GM15510 (cell line): ENCODE results near the gene CHRNA4.

Experiments
- POLR2A ChIP-seq: IDR thresholded peaks from 3 replicates; pipeline ENCODE4 v1.6.1; 2011; ENCODE audit warnings: borderline replicate concordance; ENCODE audit not compliant: insufficient read length; ENCODE audit errors: extremely low read depth

CHRNA4 gene

DNA sequence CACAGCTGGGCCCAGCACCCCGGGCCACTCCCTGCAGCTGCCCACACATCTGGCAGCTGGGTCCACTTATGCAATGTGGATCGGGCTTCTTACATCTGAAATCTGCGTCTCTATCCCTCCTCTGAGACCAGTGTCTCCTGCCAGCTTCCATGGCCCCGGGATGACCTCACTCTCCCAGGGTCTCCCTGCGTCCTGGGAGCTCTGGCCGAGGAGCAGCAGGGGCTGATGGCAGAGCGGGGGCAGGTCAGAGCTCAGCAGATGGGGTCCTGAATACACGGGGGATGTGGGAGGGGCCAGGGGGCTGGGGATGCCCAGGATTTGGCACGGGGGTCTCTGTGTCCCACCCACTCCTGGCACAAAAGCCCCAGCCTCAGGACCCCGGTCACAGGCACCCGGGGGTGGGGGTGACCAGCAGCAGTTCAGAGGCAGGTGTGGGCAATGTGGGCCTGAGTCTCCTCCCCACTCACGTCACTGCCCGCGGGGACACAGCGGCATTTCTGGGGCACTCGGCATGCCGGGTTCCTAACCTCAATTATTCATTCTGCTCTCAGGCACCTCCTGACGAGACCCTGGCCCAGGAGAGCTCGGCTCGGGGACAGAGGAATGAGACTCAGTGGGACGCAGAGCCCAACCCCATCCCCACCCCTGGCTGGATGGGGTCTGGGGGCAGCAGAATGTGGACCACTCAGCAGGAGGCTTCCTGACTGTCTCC lies 16.4 kb downstream of the CHRNA4 start:
- TF ChIP-seq POLR2A: no peak

DNA sequence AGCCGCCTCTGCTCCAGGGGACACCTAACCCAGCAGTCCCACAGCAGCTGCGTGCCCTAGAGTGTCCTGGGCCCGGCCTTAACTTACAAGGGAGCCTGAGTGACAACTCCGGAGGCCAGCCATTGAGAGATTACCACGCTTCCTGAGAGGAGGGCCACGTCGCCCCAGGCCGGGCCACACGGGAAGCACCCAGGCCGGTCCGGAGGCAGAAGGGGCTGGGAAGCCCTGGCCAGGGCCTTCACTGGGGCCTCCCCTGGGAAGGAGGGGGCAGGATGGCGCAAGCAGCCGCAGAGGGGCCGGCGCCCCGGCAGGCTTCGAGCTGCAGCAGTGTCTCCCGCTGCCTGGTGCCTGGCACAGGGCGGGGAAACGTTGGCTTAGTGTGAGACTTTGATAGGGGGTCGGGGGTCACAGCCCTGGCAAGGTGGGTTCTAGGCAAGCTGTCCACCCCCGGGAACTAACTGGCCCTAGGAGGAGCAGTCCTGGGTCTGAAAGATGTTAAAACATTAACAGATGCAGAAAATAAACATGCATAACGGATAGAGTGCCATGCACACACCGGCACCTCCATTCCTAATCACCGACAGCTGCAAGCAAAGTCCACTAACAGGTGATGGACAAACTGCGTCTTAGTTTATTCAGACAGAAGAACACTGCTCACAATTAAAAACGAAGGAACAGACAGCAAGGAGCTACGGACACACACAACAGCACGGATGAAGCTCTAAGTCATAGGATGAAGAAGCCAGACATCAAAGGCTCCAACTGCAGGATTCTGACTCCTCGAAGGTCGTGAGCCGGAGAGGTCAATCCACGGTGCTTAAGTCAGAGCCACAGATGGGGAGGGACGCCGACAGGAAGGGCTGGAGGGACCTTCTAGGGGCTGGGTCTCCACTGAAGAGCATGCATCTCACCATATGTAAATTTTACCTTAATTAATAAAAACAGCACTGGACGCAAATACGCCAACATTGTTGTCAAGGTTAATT lies 17.4 kb downstream of the CHRNA4 start:
- TF ChIP-seq POLR2A: no peak

DNA sequence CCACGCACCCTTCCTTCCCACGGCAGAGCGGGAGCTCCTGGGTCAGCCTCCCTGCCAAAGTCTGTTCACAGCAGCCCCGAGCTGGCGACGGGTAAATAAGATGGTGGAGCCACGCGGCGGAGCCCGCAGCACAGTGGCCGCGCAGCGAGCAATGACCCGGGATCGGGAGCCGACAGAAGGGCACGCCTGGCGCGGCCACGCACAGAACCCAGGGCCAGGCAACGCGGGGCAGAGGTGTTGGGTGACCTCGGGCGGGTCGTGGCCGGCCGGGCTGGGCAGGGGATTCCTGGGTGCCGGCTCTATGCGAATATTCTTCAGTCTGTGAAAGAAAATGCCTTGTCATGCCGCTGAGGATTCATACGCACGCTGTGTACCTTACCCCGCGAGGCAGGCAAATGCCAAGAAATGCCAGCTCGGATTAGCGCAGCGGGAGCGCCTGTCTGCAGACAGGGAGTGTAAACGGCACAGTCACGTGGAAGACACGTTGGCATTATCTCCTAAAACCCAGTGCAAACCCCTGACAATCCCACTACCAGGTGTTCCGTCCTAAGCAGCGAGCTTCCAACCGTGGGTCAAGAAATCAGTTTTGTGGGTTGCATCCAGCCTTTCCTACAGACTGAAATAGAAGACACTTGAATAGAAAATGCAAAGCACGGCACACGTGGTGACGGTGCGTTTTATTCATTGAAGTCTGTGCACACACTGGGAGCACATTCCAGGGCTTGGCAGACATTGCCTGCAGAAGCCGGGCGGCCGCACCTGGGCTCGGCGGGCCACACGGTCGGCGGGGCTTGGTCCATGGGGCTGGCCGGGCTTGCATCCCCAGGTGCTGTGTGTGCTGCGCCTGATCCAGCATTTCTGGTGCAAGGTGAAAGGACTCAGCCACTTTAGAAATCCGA lies 18.3 kb downstream of the CHRNA4 start:
- no peak for TF ChIP-seq POLR2A

DNA sequence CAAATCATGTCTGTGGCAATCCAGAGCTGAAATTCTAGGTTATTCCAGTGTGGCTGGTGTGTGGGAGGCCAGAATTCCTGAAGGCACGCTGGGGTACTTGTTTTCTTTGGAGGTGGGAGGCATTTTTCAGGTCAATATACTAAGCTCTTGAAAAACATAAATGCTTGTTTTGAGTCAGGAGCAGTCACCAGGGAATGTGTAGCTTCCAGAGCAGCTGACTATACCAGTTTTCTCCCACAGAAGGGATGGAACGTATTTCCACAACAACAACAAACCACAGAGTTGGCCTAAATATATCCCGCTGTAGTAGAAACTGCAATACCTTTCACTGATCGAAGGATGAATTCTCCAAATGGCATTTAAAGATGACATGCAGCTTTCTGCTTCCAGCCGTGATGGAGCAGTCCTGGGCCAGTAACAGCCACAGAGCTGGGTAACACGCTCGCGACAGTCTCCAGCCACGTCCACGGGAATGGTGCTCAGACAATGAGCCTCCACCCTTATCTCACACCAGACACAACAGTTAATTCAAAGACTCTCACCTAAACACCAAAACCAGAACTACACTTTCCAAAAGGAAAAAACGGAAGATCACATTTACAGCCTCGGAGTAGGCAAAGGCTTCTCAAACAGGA lies 23.2 kb downstream of the CHRNA4 start:
- no peak for TF ChIP-seq POLR2A

DNA sequence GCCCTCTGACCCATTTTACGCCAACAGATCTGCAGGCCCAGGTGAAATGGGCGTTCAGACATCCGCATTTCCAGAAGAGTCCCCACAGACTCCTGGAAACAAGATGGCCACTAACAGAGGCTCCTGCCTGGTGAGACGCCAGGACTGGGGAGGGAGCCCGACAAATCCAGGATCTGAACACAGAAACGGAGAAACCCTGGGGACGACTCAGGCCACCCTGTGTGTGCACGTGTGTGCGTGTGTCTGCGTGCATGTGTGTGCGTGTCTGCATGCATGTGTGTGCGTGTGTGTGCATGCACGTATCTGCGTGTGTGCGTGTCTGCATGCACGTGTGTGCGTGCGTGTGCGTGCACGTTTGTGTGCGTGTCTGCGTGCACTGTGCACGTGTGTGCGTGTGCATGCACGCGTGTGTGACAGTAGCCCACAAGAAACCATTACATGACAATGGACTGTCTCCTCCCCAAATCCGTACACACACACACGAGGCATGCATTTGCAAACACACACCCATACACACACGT lies 24.9 kb downstream of the CHRNA4 start:
- no peak for TF ChIP-seq POLR2A

DNA sequence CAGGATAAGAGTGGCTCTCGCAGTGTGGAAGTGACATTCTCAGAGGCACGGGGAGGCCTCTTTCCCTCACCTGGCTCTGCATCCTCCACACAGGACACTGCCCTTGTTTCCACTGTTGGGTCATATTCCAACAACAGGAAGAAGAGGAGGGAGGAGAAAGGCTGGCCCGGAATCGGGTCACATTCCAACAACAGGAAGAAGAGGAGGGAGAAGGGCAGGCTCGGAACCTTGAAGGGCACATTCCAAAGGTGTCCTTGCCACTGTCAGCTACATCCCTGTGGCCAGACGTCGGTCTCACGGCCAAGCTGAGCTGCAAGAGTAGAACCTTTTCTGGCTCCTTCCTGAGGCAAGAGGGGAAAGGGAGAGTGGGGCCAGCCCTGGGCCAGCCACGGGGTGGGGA lies 25.4 kb downstream of the CHRNA4 start:
- TF ChIP-seq POLR2A: no peak

DNA sequence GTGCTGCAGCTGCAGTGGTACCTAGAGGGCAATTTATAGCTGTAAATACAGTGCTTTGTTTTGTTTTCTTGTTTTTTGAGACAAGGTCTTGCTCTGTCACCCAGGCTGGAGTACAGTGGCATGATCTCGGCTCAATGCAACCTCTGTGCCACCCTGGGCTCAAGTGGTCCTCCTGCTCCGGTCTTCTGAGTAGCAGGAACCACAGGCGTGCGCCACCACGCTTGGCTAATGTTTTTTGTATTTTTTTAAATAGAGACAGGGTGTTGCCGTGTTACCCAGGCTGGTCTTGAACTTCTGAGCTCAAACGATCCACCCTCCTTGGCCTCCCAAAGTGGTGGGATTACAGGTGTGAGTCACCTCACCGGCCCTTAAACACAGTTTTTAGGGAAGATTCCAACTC lies 26.8 kb downstream of the CHRNA4 start:
- TF ChIP-seq POLR2A: no peak

DNA sequence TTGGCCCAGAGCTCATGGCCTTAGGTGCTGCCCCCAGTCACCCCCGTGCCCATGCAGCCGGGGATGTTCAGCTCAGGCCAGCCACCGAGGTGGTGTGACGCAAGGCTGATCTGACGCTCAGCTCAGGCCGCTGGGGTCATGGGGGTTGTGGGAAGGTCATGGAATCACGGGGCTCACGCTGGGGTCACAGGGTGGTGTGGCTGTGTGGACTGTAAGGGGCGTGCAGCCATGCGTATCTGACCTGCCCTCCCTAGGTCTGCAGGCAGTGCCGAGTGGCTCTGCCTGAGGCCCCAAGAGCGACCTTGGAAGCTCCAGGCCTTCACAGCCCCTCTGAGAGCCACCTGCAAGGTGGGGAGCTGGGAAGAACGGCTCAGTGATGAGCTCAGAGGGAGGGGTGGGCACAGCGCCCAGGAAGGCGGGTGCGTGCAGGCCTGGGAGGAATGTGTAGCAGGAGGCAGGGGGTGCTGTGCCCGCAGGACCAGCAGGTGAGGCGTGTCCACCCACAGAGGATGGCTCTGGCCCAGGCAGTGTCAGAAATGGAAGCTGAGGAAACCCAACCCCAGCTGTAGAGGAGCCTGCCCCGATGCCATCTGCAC lies 27.8 kb downstream of the CHRNA4 start:
- no peak for TF ChIP-seq POLR2A

DNA sequence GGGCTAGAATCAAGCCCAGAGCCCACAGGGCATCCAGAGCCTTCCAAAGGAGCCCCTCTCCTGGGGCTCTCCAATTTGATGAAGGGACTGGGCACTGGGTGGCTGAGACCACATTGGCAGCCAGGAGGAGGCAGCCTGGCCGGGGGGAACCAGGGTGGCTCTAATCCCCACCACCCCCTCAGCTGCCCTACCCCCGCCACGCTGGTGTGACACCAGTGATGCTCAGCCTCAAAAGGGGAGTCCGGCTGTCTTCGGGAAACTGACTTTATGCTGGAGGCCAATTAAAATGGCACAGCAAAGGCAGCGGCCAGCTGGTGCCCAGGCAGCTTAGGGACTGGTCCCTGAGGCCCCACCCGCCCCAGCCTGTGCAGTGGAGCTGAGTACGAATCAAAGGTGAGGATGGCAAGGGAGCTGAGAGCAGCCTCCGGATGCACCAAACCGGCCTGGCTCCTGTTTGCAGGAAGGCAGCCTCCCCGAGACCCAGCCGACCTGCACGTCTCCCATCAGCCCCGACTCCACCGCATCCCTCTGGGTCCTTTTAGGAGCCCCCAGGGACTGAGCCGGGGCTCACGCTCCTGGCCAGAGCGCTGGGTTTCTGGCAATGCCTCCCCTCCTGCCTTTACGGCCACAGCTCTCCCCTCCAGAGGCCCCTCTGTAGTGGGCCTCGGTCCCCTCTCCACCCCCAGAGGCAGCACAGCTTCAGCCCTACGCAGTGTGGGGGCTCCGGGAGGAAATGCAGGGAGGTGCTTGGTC lies 28.5 kb downstream of the CHRNA4 start:
- TF ChIP-seq POLR2A: no peak

DNA sequence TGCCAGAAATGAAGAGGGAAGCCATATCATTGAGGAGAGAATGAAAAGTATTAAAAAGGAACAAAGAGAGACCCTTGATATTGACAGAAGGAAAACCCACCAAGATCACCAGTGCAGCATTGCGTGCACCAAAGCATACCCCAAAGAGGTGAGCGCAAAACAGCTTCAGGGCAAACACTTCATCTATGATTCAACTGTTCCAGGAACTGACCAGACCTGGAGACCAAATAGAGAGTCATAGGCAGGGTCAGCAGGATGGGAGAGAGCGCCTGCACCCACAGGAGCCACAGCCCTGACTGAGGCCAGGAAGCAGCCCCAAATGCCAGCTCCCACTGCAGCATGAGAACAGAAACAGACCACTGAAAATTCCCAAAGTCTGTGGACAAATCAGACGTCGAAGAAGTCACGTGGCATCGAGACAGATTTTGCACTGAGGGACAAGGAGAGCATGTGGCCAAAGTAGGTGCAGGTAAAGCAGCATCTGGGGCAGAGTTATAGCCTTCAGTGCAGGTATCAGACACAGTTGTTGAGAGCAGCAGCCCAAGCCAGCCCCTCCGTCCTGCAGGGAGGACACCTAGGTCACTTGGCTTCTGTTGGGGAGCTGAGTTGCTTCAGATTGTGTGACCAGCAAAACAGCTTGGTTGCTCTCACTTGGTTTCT lies 29.3 kb downstream of the CHRNA4 start:
- TF ChIP-seq POLR2A: no peak

DNA sequence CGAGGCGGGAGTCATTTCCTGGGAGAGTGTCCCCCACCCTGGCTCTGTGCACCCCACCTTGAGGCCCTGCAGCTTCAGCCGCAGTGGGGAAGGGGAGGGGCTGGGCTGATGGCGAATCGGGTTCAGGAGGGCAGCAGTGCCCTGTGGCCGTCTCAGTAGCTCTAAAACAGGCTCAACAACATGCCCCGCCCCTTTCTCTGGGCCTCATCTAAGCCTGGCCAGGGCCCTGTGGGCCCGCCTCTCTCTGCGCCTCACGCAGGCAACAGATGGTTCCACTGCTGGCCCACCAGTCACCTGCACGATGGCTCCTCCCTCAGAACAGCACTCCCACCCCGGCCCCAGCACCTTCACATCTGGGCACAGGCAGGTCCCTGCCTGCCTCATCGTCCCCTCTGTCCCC lies 30.2 kb downstream of the CHRNA4 start:
- no peak for TF ChIP-seq POLR2A

DNA sequence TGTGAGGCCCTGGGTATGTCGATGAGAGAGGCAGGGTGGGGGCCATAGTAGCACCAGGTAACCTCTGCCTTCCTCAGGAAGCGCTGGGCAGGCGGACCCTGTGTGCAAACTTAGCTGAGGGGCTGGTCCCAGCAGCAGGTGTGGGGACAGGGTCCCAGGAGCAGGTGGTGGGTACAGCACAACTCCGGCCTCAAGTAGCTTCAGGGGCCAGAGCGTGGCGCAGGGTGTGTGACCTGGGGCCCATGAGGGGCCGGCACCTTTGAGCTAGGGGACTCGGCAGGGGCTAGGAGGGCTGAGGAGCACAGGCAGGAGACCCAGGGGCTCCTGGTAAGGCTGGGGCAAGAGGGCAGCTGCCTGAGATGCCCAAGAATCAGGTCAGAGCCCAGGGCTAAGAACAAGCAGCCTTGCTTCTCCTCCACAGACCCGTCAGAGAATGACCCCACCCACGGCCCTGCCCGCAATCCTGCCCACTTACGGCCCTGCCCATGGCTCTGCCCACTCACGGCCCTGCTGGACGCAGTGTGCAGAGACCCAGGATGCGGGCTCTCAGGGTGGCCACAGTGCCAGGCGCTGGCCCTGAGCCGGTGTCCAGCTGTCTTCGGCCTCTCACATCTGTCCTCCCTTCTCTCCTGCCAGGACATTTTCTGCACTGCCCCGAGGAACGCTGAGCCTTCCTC lies 30.9 kb downstream of the CHRNA4 start:
- TF ChIP-seq POLR2A: no peak
